HepG2 (cell line): ENCODE data around the gene CDK12. TPM values are rescaled to one million over a fixed set of nuclear protein-coding genes. Genes with fewer than 3 reads are reported as not detected.

Experiments used
- ATAC-seq: fragments of 200-7000 bp; cut with Tn5 transposase; 3 replicates; pipeline ENCODE4 v1.9.1; 2020; ENCODE audit warnings: mild to moderate bottlenecking, moderate library complexity
- BruUV-seq: library from RNA; stranded (reverse); fragments of 400-500 nt; replicated peaks from 2 replicates; lab custom pipeline; 2021; lab: Mats Ljungman, UMichigan
- CTCF ChIA-PET: fragments of 300-600 bp; formaldehyde crosslinking; extraction: SDS; loops from one replicate; lab custom pipeline; 2021; ENCODE audit warnings: low total read pairs, inconsistent platforms, low intra/inter-chr PET ratio; lab: Yijun Ruan, JAX
- POLR2A ChIA-PET: fragments of 350-600 bp; sonication (Branson Sonifier 250); formaldehyde crosslinking; loops from one replicate; lab custom pipeline; 2020; ENCODE audit warnings: antibody characterized with exemption, inconsistent platforms; lab: Yijun Ruan, JAX
- DNase-seq: peaks from one replicate; pipeline ENCODE4 v3.0.0-alpha.2; 2015; ENCODE audit warnings: low spot score
- FAIRE-seq: peaks from 3 replicates; lab custom pipeline; 2011; peaks lifted over from hg19 to GRCh38; lab: Jason Lieb, UNC
- H2AFZ ChIP-seq: one replicate; pipeline ENCODE4 v1.6.1; 2011; ENCODE audit warnings: low read length, inconsistent platforms
- H3K27ac ChIP-seq: fragments of 300-600 bp; 3 replicates; pipeline ENCODE4 v1.8.0; 2011; ENCODE audit warnings: mixed run types, mild to moderate bottlenecking, mixed read lengths, low read length, inconsistent platforms; ENCODE audit not compliant: insufficient read depth; ENCODE audit errors: extremely low read length
- H3K27me3 ChIP-seq, 2 experiments: fragments of 200-600 bp in 1 of 2; 2 replicates in 1 of 2; 3 replicates in 1 of 2; pipeline versions ENCODE4 v1.6.0 to v1.8.0; 2011; ENCODE audit warnings: low read length in 2 of 2, mild to moderate bottlenecking in 2 of 2, moderate library complexity in 2 of 2, inconsistent platforms in 1 of 2; ENCODE audit not compliant: insufficient read depth in 2 of 2, control insufficient read depth in 1 of 2
- H3K36me3 ChIP-seq, 2 experiments: fragments of 200-600 bp in 1 of 2; replicated peaks in 1 of 2; 2 replicates in 1 of 2; 3 replicates in 1 of 2; pipeline versions ENCODE4 v1.5.1 to v1.8.0; 2011; ENCODE audit warnings: low read length in 2 of 2, inconsistent platforms in 1 of 2; ENCODE audit not compliant: insufficient read depth in 2 of 2, control insufficient read depth in 1 of 2
- H3K4me1 ChIP-seq: 2 replicates; pipeline ENCODE4 v1.5.1; 2012; ENCODE audit warnings: low read length, inconsistent platforms; ENCODE audit not compliant: insufficient read depth
- H3K4me2 ChIP-seq: 2 replicates; pipeline ENCODE4 v1.6.0; 2011; ENCODE audit warnings: low read depth, low read length, inconsistent platforms
- H3K4me3 ChIP-seq, 3 experiments: fragments of 200-600 bp in 1 of 3; sonication (generic), shearing (Covaris generic) in 1 of 3; replicated peaks in 1 of 3; 2 replicates each; pipeline ENCODE4 v1.5.1; 2011 to 2016; ENCODE audit warnings: low read length in 3 of 3, inconsistent platforms in 2 of 3, low read depth in 2 of 3, mild to moderate bottlenecking in 2 of 3, control low read depth in 1 of 3, mixed read lengths in 1 of 3; ENCODE audit not compliant: insufficient read depth in 1 of 3
- H3K79me2 ChIP-seq: one replicate; pipeline ENCODE4 v1.6.1; 2011; ENCODE audit warnings: low read length, inconsistent platforms; ENCODE audit not compliant: insufficient read depth
- H3K9ac ChIP-seq: 2 replicates; pipeline ENCODE4 v1.6.0; 2011; ENCODE audit warnings: mild to moderate bottlenecking, low read depth, low read length, inconsistent platforms; ENCODE audit not compliant: insufficient read depth
- H3K9me3 ChIP-seq: 2 replicates; pipeline ENCODE4 v1.5.1; 2012; ENCODE audit warnings: mild to moderate bottlenecking, low read length
- H4K20me1 ChIP-seq: 2 replicates; pipeline ENCODE4 v1.6.0; 2011; ENCODE audit warnings: inconsistent platforms, mild to moderate bottlenecking, low read length, moderate library complexity; ENCODE audit not compliant: insufficient read depth
- DZIP1 ChIP-seq: sonication (generic); formaldehyde crosslinking; IDR thresholded peaks from 2 replicates; pipeline ENCODE4 v1.5.0; 2020; ENCODE audit warnings: mild to moderate bottlenecking, missing genetic modification reagents
- ELF4 ChIP-seq: sonication (generic); formaldehyde crosslinking; IDR thresholded peaks from 2 replicates; pipeline ENCODE4 v1.5.0; 2020; ENCODE audit warnings: missing genetic modification reagents, mild to moderate bottlenecking, moderate library complexity, borderline replicate concordance
- GATAD2A ChIP-seq: IDR thresholded peaks from 2 replicates; pipeline ENCODE4 v1.6.1; 2016
- MAFF ChIP-seq: IDR thresholded peaks from 2 replicates; pipeline ENCODE4 v1.6.1; 2011; ENCODE audit warnings: low read depth, low read length, improper control_type of control experiment
- MAFK ChIP-seq, 2 experiments: IDR thresholded peaks in 1 of 2; conservative IDR thresholded peaks in 1 of 2; 2 replicates each; pipeline ENCODE4 v1.6.1; 2011; ENCODE audit warnings: improper control_type of control experiment in 2 of 2, low read length in 2 of 2
- ZBTB40 ChIP-seq, 2 experiments: fragments of 450-650 bp in 1 of 2; sonication (generic) in 1 of 2; formaldehyde crosslinking in 1 of 2; IDR thresholded peaks; 2 replicates each; pipeline versions ENCODE4 v1.6.1 to v1.8.0; 2016 to 2022; ENCODE audit warnings: antibody characterized with exemption in 1 of 2, mild to moderate bottlenecking in 1 of 2, missing genetic modification reagents in 1 of 2
- ZNF121 ChIP-seq: sonication (generic); formaldehyde crosslinking; IDR thresholded peaks from 2 replicates; pipeline ENCODE4 v1.5.0; 2020; ENCODE audit warnings: mild to moderate bottlenecking, missing genetic modification reagents
- ZNF230 ChIP-seq: sonication (generic); formaldehyde crosslinking; IDR thresholded peaks from 2 replicates; pipeline ENCODE4 v1.4.0; 2020; ENCODE audit warnings: mild to moderate bottlenecking, missing genetic modification reagents
- WGBS: methylation state at CpG from one replicate; pipeline ENCODE4 v1.1.6; 2017; ENCODE audit warnings: low lambda C conversion rate; 5-methylcytosine and 5-hydroxymethylcytosine counted together
- in situ Hi-C: cut with HindIII; loops from 2 replicates; pipeline ENCODE4 v1.10.0; 2017; ENCODE audit warnings: low pct_unique_long_range_greater_than_20kb; ENCODE audit not compliant: extremely low pct_ligation_motif_present
- intact Hi-C: fragments of 100-400 bp; cut with micrococcal nuclease; formaldehyde crosslinking; loops from one replicate; pipeline ENCODE4 v1.10.0; 2022; ENCODE audit not compliant: unreplicated experiment
- polyA plus RNA-seq, 8 experiments: library from polyadenylated mRNA; depleted of rRNA in 3 of 8; stranded (reverse) in 7 of 8; unstranded in 1 of 8; fragments of >200 nt; fragmentation: Illumina TruSeq in 4 of 8; extraction: Trizol in 4 of 8; gene quantifications; 2 replicates each; pipeline versions ENCODE4 v1.2.1 to v1.2.3, GENCODE V29; 2011 to 2016; ENCODE audit warnings: low read depth in 4 of 8, missing spikeins in 1 of 8, mixed read lengths in 1 of 8; ENCODE audit not compliant: insufficient read depth in 1 of 8
- total RNA-seq, 5 experiments: library from RNA; depleted of rRNA; stranded (reverse); fragments of >200 nt; fragmentation: Illumina TruSeq; extraction: Trizol; gene quantifications; 2 replicates each; pipeline ENCODE4 v1.2.3, GENCODE V29; 2016; ENCODE audit warnings: low read depth in 1 of 5

The CDK12 gene
- total and polyA plus RNA-seq, 2 of the 13 experiments (the other 11 are each of a cell fraction or from before 2014, with no cell fraction given): 24.0 to 88.6 TPM

- no peak for ATAC-seq
- no TSS peak for BruUV-seq
- CTCF ChIA-PET: no interaction called here
These were observed 52.0 kb downstream of the CDK12 start for GRCh38 chr17:39513309-39513708.

GRCh38 chr17:39513915-39514314 is 52.6 kb downstream of the CDK12 start:
- no peak for FAIRE-seq
- Histone ChIP-seq H2AFZ (no peak overlapping the region), H3K27me3 (no peaks in the 10 kb centered on the region), H3K4me2 (no peak overlapping the region), H3K36me3 (peaks cover 29 to 93% of the 10 kb centered on the region in 2 experiments), H3K4me3 (no peak overlapping the region), H4K20me1 (no peaks in the 10 kb centered on the region), H3K27ac (no peak overlapping the region), H3K79me2 (no peaks in the 10 kb centered on the region), H3K9me3 (no peaks in the 10 kb centered on the region), H3K4me1 (no peaks in the 10 kb centered on the region), H3K9ac (no peak overlapping the region)
- WGBS: 96% methylated on average over 5 of the region's 5 CpGs
- ChIA-PET POLR2A (no interaction called here), CTCF (no interaction called here)
- no peak for DNase-seq
- TF ChIP-seq DZIP1 (CRISPR knock-in tag) (no peak), ZBTB40 (IDR thresholded peaks at IDR 0.05) (no peak), ZBTB40 (CRISPR knock-in tag; IDR thresholded peaks at IDR 0.05) (no peak), ZNF121 (CRISPR knock-in tag) (peak; percentile 54; the same call in 1 of the 2 replicates), ZNF230 (no peak)
- no TSS peak for BruUV-seq
- in situ Hi-C loops (no loop called here), intact Hi-C loops (no loop called here)
- no peak for ATAC-seq

More at GRCh38 chr17:39513309-39513708, 52.0 kb downstream of the CDK12 start:
- Histone ChIP-seq H3K36me3 (peaks cover 30 to 93% of the 10 kb centered on the region in 2 experiments), H4K20me1 (no peaks in the 10 kb centered on the region), H3K27me3 (no peaks in the 10 kb centered on the region), H3K9me3 (no peaks in the 10 kb centered on the region), H3K4me2 (no peak overlapping the region), H3K9ac (no peak overlapping the region), H2AFZ (no peak overlapping the region), H3K4me1 (no peaks in the 10 kb centered on the region), H3K79me2 (no peaks in the 10 kb centered on the region), H3K27ac (no peak overlapping the region), H3K4me3 (no peak overlapping the region)
- no peak for DNase-seq
- intact Hi-C loops: no loop called here
- TF ChIP-seq MAFK (conservative IDR thresholded peaks at IDR 0.05 in 1 of 2, IDR thresholded peaks at IDR 0.05 in 1 of 2; ENCODE audit: low read length in 2 of 2) (peak; percentile 48 to 78; a peak in 2 of 4 replicates), ELF4 (CRISPR knock-in tag) (no peak), GATAD2A (no peak), MAFF (peak; percentile 34; the same call in 1 of the 2 replicates)
- in situ Hi-C loops: no loop called here
- FAIRE-seq: no peak
- 97% methylated on average over 3 of the region's 3 CpGs for WGBS
- POLR2A ChIA-PET: no interaction called here
